GDM1 (cell line): ENCODE measurements around the gene STOML2.
A peak's percentile ranks its signal among the peaks of the same experiment; 100 is the strongest.
"Not testable (repeated sequence)": the region's sequence is repeated elsewhere in the genome, so short reads cannot be mapped to it uniquely, and the experiment has no call there.

Experiments used
- DNase-seq: peaks from one replicate; lab custom pipeline; 2025; lab: John Stamatoyannopoulos, UW

Gene STOML2

GRCh38 chr9:35102769-35103659 lies at the start of gene STOML2:
STOML2 (minus strand) TSS chr9:35103131; CDS start chr9:35103094, 37 bp downstream.
- peak; percentile 92 for DNase-seq

- DNase-seq: not testable (repeated sequence)
These were observed 45.1 kb upstream of the STOML2 start for GRCh38 chr9:35147941-35148563.

GRCh38 chr9:35142037-35142436 lies 39.1 kb upstream of the STOML2 start:
- no peak for DNase-seq

- no peak for DNase-seq
These were observed 37.2 kb upstream of the STOML2 start for GRCh38 chr9:35140093-35140492.

- DNase-seq: no peak
These were observed 33.9 kb upstream of the STOML2 start for GRCh38 chr9:35136866-35137265.

- DNase-seq: no peak
These were observed 33.1 kb upstream of the STOML2 start for GRCh38 chr9:35135988-35136387.

GRCh38 chr9:35134920-35135319 lies 32.0 kb upstream of the STOML2 start:
- DNase-seq: no peak

- DNase-seq: peak; percentile 75
These were observed 14.1 kb upstream of the STOML2 start for GRCh38 chr9:35116898-35117551.

GRCh38 chr9:35116539-35116897 lies 13.6 kb upstream of the STOML2 start:
- DNase-seq: no peak

GRCh38 chr9:35115680-35116538 lies 13.0 kb upstream of the STOML2 start, which contains the start of gene ATOSB:
ATOSB (minus strand) TSS chr9:35115862; CDS start chr9:35108274, 7,588 bp downstream.
- peak; percentile 98 for DNase-seq

GRCh38 chr9:35114840-35115628 lies 12.1 kb upstream of the STOML2 start:
- peak; percentile 69 for DNase-seq

GRCh38 chr9:35114113-35114839 lies 11.3 kb upstream of the STOML2 start:
- DNase-seq: peak; percentile 80

GRCh38 chr9:35112257-35113020 lies 9.5 kb upstream of the STOML2 start:
- no peak for DNase-seq

- peak; percentile 97 for DNase-seq
These were observed 8.3 kb upstream of the STOML2 start for GRCh38 chr9:35111001-35111933.

- DNase-seq: no peak
These were observed 7.4 kb upstream of the STOML2 start for GRCh38 chr9:35110327-35110761.

- DNase-seq: peak; percentile 85
These were observed 6.1 kb upstream of the STOML2 start for GRCh38 chr9:35108946-35109575.

- DNase-seq: no peak
These were observed 5.5 kb upstream of the STOML2 start for GRCh38 chr9:35108461-35108860.
